Lower lobe of right lung (tissue), 2 donors: ENCODE results near the gene B4GALNT3. TPM values are rescaled to one million over a fixed set of nuclear protein-coding genes. Genes with fewer than 3 reads are reported as not detected.
"Not testable (repeated sequence)": the region's sequence is repeated elsewhere in the genome, so short reads cannot be mapped to it uniquely, and the experiment has no call there.

Source experiments
- ATAC-seq, 2 donors: fragments of 200-7000 bp; cut with Tn5 transposase; one replicate each; pipeline ENCODE4 v1.9.1; 2020 to 2022; ENCODE audit warnings: mild to moderate bottlenecking in 2 of 2, moderate library complexity in 2 of 2
- DNase-seq: peaks from one replicate; pipeline ENCODE4 v3.0.0-alpha.2; 2020
- H3K27ac ChIP-seq: fragments of 200-600 bp; one replicate; pipeline ENCODE4 v1.8.0; 2022
- H3K27me3 ChIP-seq: fragments of 200-600 bp; one replicate; pipeline ENCODE4 v1.8.0; 2022; ENCODE audit warnings: low read depth
- H3K36me3 ChIP-seq: fragments of 200-600 bp; one replicate; pipeline ENCODE4 v1.8.0; 2022; ENCODE audit warnings: mild to moderate bottlenecking
- H3K4me1 ChIP-seq: fragments of 200-600 bp; one replicate; pipeline ENCODE4 v1.8.0; 2022
- H3K4me3 ChIP-seq: fragments of 200-600 bp; one replicate; pipeline ENCODE4 v1.8.0; 2022; ENCODE audit warnings: mild to moderate bottlenecking
- H3K9me3 ChIP-seq: fragments of 200-600 bp; one replicate; pipeline ENCODE4 v1.8.0; 2022
- intact Hi-C: fragments of 100-400 bp; cut with DNase I; formaldehyde crosslinking; loops from one replicate; pipeline ENCODE4 v1.11.0; 2022
- total RNA-seq: library from RNA; stranded (reverse); fragmentation: NEBNext Ultra II Directional; extraction: Animal tissue kit (Norgen Biotek cat#: 25700); gene quantifications from one replicate; pipeline ENCODE4 v1.2.1, GENCODE V29; 2021
- TF ChIP-seq, protein P1 (sequence below): fragments of 200-600 bp; IDR thresholded peaks from one replicate; pipeline ENCODE4 v1.8.0; 2022; ENCODE audit warnings: antibody characterized with exemption, mild to moderate bottlenecking
- donor health status: DM: no; HTN: yes; CAD: no; lungs with severe emphysema.

Gene B4GALNT3
- total RNA-seq, 1 donor from 2014 or later = 20.6 TPM

DNA sequence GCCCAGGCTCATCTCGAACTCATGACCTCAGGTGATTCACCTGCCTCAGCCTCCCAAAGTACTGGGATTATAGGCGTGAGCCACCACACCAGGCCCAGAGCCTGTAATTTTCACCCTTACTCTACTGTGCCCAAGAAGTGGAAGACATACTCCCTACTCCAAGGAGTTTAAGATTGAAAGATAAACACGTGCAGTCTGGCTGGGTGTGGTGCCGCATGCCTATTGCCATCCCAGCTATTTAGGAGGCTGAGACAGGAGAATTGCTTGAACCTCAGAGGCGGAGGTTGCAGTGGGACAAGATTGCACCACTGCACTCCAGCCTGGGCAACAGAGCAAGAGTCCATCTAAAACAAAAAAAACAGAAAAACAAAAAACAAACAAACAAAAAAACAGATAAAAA is 113.5 kb downstream of the B4GALNT3 start:
- Histone ChIP-seq H3K27me3 (no peaks in the 10 kb centered on the region), H3K27ac (no peak overlapping the region), H3K36me3 (no peaks in the 10 kb centered on the region), H3K4me1 (peaks cover 49% of the 10 kb centered on the region), H3K9me3 (no peaks in the 10 kb centered on the region), H3K4me3 (no peak overlapping the region)
- ATAC-seq (no peak), DNase-seq (no peak)
- TF ChIP-seq, protein P1, sequence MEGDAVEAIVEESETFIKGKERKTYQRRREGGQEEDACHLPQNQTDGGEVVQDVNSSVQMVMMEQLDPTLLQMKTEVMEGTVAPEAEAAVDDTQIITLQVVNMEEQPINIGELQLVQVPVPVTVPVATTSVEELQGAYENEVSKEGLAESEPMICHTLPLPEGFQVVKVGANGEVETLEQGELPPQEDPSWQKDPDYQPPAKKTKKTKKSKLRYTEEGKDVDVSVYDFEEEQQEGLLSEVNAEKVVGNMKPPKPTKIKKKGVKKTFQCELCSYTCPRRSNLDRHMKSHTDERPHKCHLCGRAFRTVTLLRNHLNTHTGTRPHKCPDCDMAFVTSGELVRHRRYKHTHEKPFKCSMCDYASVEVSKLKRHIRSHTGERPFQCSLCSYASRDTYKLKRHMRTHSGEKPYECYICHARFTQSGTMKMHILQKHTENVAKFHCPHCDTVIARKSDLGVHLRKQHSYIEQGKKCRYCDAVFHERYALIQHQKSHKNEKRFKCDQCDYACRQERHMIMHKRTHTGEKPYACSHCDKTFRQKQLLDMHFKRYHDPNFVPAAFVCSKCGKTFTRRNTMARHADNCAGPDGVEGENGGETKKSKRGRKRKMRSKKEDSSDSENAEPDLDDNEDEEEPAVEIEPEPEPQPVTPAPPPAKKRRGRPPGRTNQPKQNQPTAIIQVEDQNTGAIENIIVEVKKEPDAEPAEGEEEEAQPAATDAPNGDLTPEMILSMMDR = no peak
- intact Hi-C loops = loop anchor here (10.0 kb wide), 1 partner anchor 182 kb away; the partner anchor contains the start of gene WNK1

GRCh38 chr12:574475-575128 is 114.9 kb downstream of the B4GALNT3 start:
- TF ChIP-seq, protein P1 = no peak
- Histone ChIP-seq H3K36me3 (no peaks in the 10 kb centered on the region), H3K27me3 (no peaks in the 10 kb centered on the region), H3K4me1 (peaks cover 44% of the 10 kb centered on the region), H3K4me3 (no peak overlapping the region), H3K9me3 (no peaks in the 10 kb centered on the region), H3K27ac (peak overlapping the region; percentile 57)
- no peak for DNase-seq
- no peak for ATAC-seq
- intact Hi-C loops = loop anchor here (10.0 kb wide), 1 partner anchor 180 kb away; the partner anchor contains the start of gene WNK1

DNA sequence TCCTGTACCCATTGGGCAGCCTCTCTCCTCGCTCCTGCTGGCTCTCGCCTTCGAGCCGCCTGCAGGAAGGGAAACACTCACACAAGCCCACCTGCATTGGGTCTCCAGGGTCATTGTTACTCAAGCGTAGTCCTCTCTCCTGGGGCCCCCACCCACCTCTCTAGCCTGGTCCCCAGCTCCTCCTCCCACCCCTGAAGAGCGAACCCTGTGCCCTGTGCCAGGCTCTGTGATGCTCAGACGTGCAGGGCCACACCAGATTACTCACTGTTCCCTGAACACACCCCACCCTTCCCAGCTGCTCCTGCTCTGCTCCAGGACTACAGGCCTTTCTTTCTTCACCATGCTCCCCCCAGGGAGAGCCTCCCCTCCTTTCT is 115.4 kb downstream of the B4GALNT3 start:
- Histone ChIP-seq H3K4me1 (peaks cover 41% of the 10 kb centered on the region), H3K27me3 (no peaks in the 10 kb centered on the region), H3K9me3 (no peaks in the 10 kb centered on the region), H3K4me3 (no peak overlapping the region), H3K27ac (peak overlapping the region; percentile 57), H3K36me3 (no peaks in the 10 kb centered on the region)
- ATAC-seq (no peak), DNase-seq (peak; percentile 41)
- TF ChIP-seq, protein P1 = no peak
- intact Hi-C loops = loop anchor here (10.0 kb wide), 1 partner anchor 180 kb away; the partner anchor contains the start of gene WNK1

GRCh38 chr12:575948-576614 is 116.3 kb downstream of the B4GALNT3 start:
- Histone ChIP-seq H3K4me3 (peak overlapping the region; percentile 24), H3K36me3 (no peaks in the 10 kb centered on the region), H3K4me1 (peaks cover 31% of the 10 kb centered on the region), H3K9me3 (no peaks in the 10 kb centered on the region), H3K27ac (peak overlapping the region; percentile 57), H3K27me3 (no peaks in the 10 kb centered on the region)
- ATAC-seq = peak; percentile 90 to 93
- peak; percentile 89 for DNase-seq
- intact Hi-C loops = loop anchor here (10.0 kb wide), 1 partner anchor 179 kb away; the partner anchor contains the start of gene WNK1
- TF ChIP-seq, protein P1 = peak; percentile 100

GRCh38 chr12:576615-577110 is 116.9 kb downstream of the B4GALNT3 start:
- intact Hi-C loops = loop anchor here (10.0 kb wide), 1 partner anchor 178 kb away; the partner anchor contains the start of gene WNK1
- ATAC-seq (no peak), DNase-seq (peak; percentile 2)
- H3K4me3 ChIP-seq = peak overlapping the region; percentile 24
- H3K27me3 ChIP-seq = no peaks in the 10 kb centered on the region
- H3K4me1 ChIP-seq = peaks cover 25% of the 10 kb centered on the region
- H3K9me3 ChIP-seq = no peaks in the 10 kb centered on the region
- TF ChIP-seq, protein P1 = no peak
- peak overlapping the region; percentile 57 for H3K27ac ChIP-seq
- no peaks in the 10 kb centered on the region for H3K36me3 ChIP-seq

DNA sequence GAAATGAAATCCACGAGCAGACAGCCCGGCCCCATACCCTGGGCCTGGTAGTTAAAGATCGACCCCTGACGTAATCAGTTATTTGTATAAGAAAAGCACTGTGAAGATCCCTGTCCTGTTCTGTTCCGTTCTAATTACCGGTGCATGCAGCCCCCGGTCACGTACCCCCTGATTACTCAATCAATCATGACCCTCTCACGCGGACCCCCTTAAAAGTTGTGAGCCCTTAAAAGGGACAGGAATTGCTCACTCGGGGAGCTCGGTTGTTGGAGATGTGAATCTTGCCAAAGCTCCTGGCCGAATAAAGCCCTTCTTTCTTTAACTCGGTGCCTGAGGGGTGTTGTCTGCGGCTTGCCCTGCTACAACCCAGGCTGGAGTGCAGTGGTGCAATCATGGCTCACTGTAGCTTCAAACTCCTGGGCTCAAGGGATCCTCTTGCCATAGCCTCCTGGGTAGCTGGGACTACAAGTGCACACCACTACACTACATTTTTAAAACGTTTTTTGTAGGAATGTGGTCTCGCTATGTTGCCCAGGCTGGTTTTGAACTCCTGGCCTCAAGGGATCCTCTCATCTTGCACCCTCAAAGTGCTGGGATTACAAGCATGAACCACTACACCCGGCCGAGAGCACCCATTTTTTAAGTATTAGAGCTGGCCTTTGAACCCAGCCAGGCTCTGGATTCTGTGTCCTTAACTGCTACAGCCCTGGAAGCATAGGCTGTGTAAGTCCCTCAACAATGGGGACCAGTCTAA is 118.4 kb downstream of the B4GALNT3 start:
- H3K4me1 ChIP-seq = peaks cover 18% of the 10 kb centered on the region
- not testable (repeated sequence) for H3K27ac ChIP-seq, H3K9me3 ChIP-seq, ATAC-seq, H3K27me3 ChIP-seq, H3K4me3 ChIP-seq, H3K36me3 ChIP-seq
- intact Hi-C loops = loop anchor here (10.0 kb wide), 1 partner anchor 177 kb away; the partner anchor contains the start of gene WNK1
- DNase-seq = peak; percentile 33
